SK-N-MC (cell line): ENCODE results near the gene ZBTB39.

Source experiments
- EZH2 ChIP-seq: fragments of 200-600 bp; sonication (generic); IDR thresholded peaks from one replicate; pipeline ENCODE4 v1.6.1; 2017; ENCODE audit warnings: antibody characterized with exemption
- FOXP2 ChIP-seq: optimal IDR thresholded peaks from 2 replicates; pipeline ENCODE3; 2011; ENCODE audit warnings: mild to moderate bottlenecking, moderate library complexity; ENCODE audit not compliant: insufficient read depth; ENCODE audit errors: extremely low read length, control extremely low read depth
- POLR2AphosphoS5 ChIP-seq: IDR thresholded peaks from 2 replicates; pipeline ENCODE4 v1.6.1; 2012; ENCODE audit warnings: mild to moderate bottlenecking, low read depth, low read length, borderline replicate concordance

GRCh38 chr12:57049119-57049446, 42.7 kb upstream of the ZBTB39 start:
- no peak for TF ChIP-seq POLR2AphosphoS5
- no peak for TF ChIP-seq EZH2
- no peak for TF ChIP-seq FOXP2
